ENCODE data around the gene ZFR2. TPM values are rescaled to one million over a fixed set of nuclear protein-coding genes. Genes with fewer than 3 reads are reported as not detected.

ZFR2 gene
- total RNA-seq, 1 donor from 2014 or later = 4.7 TPM

- no peak for DNase-seq (ENCODE audit: extremely low spot score, unreplicated experiment)
- Mint-ChIP-seq H3K9me3 (no peaks in the 10 kb centered on the region), H3K27me3 (peaks cover 3% of the 10 kb centered on the region), H3K4me3 (no peak overlapping the region), H3K36me3 (no peaks in the 10 kb centered on the region), H3K4me1 (ENCODE audit: unreplicated experiment) (no peaks in the 10 kb centered on the region), H3K27ac (no peak overlapping the region)
- TF ChIP-seq, protein P1, sequence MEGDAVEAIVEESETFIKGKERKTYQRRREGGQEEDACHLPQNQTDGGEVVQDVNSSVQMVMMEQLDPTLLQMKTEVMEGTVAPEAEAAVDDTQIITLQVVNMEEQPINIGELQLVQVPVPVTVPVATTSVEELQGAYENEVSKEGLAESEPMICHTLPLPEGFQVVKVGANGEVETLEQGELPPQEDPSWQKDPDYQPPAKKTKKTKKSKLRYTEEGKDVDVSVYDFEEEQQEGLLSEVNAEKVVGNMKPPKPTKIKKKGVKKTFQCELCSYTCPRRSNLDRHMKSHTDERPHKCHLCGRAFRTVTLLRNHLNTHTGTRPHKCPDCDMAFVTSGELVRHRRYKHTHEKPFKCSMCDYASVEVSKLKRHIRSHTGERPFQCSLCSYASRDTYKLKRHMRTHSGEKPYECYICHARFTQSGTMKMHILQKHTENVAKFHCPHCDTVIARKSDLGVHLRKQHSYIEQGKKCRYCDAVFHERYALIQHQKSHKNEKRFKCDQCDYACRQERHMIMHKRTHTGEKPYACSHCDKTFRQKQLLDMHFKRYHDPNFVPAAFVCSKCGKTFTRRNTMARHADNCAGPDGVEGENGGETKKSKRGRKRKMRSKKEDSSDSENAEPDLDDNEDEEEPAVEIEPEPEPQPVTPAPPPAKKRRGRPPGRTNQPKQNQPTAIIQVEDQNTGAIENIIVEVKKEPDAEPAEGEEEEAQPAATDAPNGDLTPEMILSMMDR (conservative IDR thresholded peaks at IDR 0.05) = no peak
Observed at GRCh38 chr19:3810708-3811355, 58.0 kb downstream of the ZFR2 start.

- DNase-seq (ENCODE audit: extremely low spot score, unreplicated experiment) = no peak
Observed at GRCh38 chr19:3809881-3810707, 58.7 kb downstream of the ZFR2 start.

GRCh38 chr19:3808420-3809143 lies 60.3 kb downstream of the ZFR2 start:
- DNase-seq (ENCODE audit: extremely low spot score, unreplicated experiment) = no peak
- no peaks in the 10 kb centered on the region for H3K4me1 Mint-ChIP-seq (ENCODE audit: unreplicated experiment)
- no peak overlapping the region for H3K27ac Mint-ChIP-seq

More at GRCh38 chr19:3809881-3810707, 58.7 kb downstream of the ZFR2 start:
- H3K27ac Mint-ChIP-seq = no peak overlapping the region
- TF ChIP-seq, protein P1 (conservative IDR thresholded peaks at IDR 0.05) = no peak
- H3K36me3 Mint-ChIP-seq = no peaks in the 10 kb centered on the region
- H3K9me3 Mint-ChIP-seq = no peaks in the 10 kb centered on the region
- no peak overlapping the region for H3K4me3 Mint-ChIP-seq
- peaks cover 5% of the 10 kb centered on the region for H3K27me3 Mint-ChIP-seq
- no peaks in the 10 kb centered on the region for H3K4me1 Mint-ChIP-seq (ENCODE audit: unreplicated experiment)

DNA sequence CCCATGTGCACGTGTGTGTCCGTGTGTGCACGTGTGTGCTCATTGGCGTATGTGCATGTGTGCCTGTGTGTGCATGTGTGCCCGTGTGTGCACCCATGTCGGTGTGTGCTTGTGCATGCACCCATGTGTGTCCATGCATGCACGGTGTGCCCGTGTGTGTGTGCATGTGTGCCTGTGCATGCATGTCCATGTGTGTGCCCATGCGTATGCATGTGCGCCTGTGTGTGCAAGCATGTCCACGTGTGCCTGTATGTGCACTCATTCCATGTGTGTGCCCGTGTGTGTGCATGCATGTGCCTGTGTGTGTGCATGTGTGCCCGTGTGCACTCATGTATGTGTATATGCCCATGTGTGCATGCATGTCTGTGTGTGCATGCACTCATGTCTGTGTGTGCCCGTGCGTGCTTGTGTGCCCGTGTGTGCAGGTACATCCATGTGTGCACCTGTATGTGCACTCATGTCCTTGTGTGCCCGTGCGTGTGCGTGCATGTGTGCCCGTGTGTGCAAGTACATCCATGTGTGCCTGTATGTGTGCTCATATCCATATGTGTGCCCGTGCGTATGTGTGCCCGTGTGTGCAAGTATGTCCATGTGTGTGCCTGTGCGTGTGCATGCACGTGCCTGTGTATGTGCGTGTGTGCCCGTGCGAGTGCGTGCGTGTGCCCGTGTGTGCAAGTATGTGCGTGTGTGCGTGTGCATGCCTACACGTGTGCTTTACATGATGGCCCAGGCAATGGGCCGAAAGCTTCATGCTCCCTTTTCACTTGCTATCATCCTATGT lies 61.1 kb downstream of the ZFR2 start:
- Mint-ChIP-seq H3K27ac (no peak overlapping the region), H3K36me3 (no peaks in the 10 kb centered on the region), H3K4me3 (no peak overlapping the region), H3K9me3 (no peaks in the 10 kb centered on the region), H3K4me1 (ENCODE audit: unreplicated experiment) (no peaks in the 10 kb centered on the region), H3K27me3 (peaks cover 15% of the 10 kb centered on the region)
- TF ChIP-seq, protein P1 (conservative IDR thresholded peaks at IDR 0.05) = no peak
- no peak for DNase-seq (ENCODE audit: extremely low spot score, unreplicated experiment)

More at GRCh38 chr19:3808420-3809143, 60.3 kb downstream of the ZFR2 start:
- Mint-ChIP-seq H3K9me3 (no peaks in the 10 kb centered on the region), H3K27me3 (peaks cover 11% of the 10 kb centered on the region), H3K36me3 (no peaks in the 10 kb centered on the region), H3K4me3 (no peak overlapping the region)
- TF ChIP-seq, protein P1 (conservative IDR thresholded peaks at IDR 0.05) = no peak

GRCh38 chr19:3807131-3807480 lies 61.7 kb downstream of the ZFR2 start:
- TF ChIP-seq, protein P1 (conservative IDR thresholded peaks at IDR 0.05) = no peak
- Mint-ChIP-seq H3K4me3 (no peak overlapping the region), H3K36me3 (no peaks in the 10 kb centered on the region), H3K27me3 (peaks cover 21% of the 10 kb centered on the region), H3K27ac (no peak overlapping the region), H3K9me3 (no peaks in the 10 kb centered on the region), H3K4me1 (ENCODE audit: unreplicated experiment) (no peaks in the 10 kb centered on the region)
- no peak for DNase-seq (ENCODE audit: extremely low spot score, unreplicated experiment)
